ENCODE measurements around the gene EEF2K. TPM values are rescaled to one million over a fixed set of nuclear protein-coding genes. Genes with fewer than 3 reads are reported as not detected.
A peak's percentile ranks its signal among the peaks of the same experiment; 100 is the strongest.

The EEF2K gene
- total and polyA plus RNA-seq, 2 of the 13 experiments (the other 11 are each of a cell fraction or from before 2014, with no cell fraction given) = 22.0 to 23.8 TPM

DNA sequence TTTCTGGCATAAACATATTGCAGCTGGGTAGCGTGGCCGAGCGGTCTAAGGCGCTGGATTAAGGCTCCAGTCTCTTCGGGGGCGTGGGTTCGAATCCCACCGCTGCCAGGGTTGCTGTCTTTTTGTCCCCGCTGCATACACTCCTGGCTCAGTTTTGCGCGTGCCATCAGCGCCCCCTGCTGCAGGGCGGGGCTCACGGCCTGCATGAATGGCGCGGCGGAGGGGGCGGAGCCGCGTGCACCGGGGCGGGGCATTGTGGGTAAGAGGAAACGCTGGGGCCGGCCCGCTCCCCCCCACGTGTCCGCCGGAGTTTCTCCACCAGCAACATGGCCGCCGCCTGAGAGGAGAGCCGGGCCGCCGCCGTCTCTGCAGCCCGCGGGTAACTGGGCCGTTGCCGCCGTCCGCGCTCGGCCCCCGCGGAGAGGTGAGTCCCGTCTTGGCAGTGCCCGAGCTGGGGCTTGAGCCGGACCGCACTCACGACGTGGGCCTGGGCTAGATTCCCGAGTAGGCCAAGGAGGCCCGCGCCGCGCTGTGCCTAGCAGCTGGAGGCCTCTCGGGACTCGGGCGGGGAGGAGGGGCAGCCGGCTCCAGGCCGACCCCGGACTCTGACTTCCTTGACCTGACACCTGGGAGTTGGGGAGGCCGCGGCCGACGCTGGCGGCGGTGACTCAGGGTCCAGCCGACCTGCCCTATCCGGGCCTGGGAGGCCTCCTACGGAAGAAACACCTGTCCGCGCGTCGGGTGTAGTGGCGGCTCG lies 91.2 kb downstream of the EEF2K start, which contains the start of gene POLR3E (continued):
- TF ChIP-seq, protein P1, sequence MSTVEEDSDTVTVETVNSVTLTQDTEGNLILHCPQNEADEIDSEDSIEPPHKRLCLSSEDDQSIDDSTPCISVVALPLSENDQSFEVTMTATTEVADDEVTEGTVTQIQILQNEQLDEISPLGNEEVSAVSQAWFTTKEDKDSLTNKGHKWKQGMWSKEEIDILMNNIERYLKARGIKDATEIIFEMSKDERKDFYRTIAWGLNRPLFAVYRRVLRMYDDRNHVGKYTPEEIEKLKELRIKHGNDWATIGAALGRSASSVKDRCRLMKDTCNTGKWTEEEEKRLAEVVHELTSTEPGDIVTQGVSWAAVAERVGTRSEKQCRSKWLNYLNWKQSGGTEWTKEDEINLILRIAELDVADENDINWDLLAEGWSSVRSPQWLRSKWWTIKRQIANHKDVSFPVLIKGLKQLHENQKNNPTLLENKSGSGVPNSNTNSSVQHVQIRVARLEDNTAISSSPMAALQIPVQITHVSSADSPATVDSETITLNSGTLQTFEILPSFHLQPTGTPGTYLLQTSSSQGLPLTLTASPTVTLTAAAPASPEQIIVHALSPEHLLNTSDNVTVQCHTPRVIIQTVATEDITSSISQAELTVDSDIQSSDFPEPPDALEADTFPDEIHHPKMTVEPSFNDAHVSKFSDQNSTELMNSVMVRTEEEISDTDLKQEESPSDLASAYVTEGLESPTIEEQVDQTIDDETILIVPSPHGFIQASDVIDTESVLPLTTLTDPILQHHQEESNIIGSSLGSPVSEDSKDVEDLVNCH (CRISPR knock-in tag; IDR thresholded peaks at IDR 0.05) = peak; percentile 92
- TF ChIP-seq HNRNPUL1 (IDR thresholded peaks at IDR 0.05; ENCODE audit: low read depth, low read length) (peak; percentile 78), HES4 (CRISPR knock-in tag; IDR thresholded peaks at IDR 0.05; ENCODE audit: borderline replicate concordance) (peak; percentile 95), ZFP1 (CRISPR knock-in tag; IDR thresholded peaks at IDR 0.05) (peak; percentile 97), CHD4 (IDR thresholded peaks at IDR 0.05; ENCODE audit: borderline replicate concordance, low read length) (no peak), SMYD3 (CRISPR knock-in tag; IDR thresholded peaks at IDR 0.05) (peak; percentile 97; the same call in 1 of the 2 replicates), ARNT (IDR thresholded peaks at IDR 0.05) (no peak), PPARG (CRISPR knock-in tag; conservative IDR thresholded peaks at IDR 0.05) (peak; percentile 83), HOXA7 (CRISPR knock-in tag; IDR thresholded peaks at IDR 0.05) (no peak), KDM3A (CRISPR knock-in tag; IDR thresholded peaks at IDR 0.05; ENCODE audit: low read depth) (peak; percentile 100), AKAP8 (CRISPR knock-in tag; IDR thresholded peaks at IDR 0.05) (peak; percentile 97), ZSCAN21 (CRISPR knock-in tag; IDR thresholded peaks at IDR 0.05; ENCODE audit: borderline replicate concordance) (peak; percentile 97), ZNF761 (CRISPR knock-in tag; conservative IDR thresholded peaks at IDR 0.05) (peak; percentile 78; the same call in 1 of the 2 replicates), SSRP1 (CRISPR knock-in tag; IDR thresholded peaks at IDR 0.05) (peak; percentile 87; the same call in 1 of the 2 replicates), GTF2F1 (IDR thresholded peaks at IDR 0.05; ENCODE audit: low read length) (peak; percentile 91; the same call in 1 of the 2 replicates), FOXM1 (CRISPR knock-in tag; IDR thresholded peaks at IDR 0.05) (0 out of 2 replicates have a peak, but pooled peaks have one; percentile 7)
- TF ChIP-seq, protein P2, sequence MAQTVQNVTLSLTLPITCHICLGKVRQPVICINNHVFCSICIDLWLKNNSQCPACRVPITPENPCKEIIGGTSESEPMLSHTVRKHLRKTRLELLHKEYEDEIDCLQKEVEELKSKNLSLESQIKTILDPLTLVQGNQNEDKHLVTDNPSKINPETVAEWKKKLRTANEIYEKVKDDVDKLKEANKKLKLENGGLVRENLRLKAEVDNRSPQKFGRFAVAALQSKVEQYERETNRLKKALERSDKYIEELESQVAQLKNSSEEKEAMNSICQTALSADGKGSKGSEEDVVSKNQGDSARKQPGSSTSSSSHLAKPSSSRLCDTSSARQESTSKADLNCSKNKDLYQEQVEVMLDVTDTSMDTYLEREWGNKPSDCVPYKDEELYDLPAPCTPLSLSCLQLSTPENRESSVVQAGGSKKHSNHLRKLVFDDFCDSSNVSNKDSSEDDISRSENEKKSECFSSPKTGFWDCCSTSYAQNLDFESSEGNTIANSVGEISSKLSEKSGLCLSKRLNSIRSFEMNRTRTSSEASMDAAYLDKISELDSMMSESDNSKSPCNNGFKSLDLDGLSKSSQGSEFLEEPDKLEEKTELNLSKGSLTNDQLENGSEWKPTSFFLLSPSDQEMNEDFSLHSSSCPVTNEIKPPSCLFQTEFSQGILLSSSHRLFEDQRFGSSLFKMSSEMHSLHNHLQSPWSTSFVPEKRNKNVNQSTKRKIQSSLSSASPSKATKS (CRISPR knock-in tag; IDR thresholded peaks at IDR 0.05) = peak; percentile 90; the same call in 1 of the 2 replicates
- TF ChIP-seq, protein P3, sequence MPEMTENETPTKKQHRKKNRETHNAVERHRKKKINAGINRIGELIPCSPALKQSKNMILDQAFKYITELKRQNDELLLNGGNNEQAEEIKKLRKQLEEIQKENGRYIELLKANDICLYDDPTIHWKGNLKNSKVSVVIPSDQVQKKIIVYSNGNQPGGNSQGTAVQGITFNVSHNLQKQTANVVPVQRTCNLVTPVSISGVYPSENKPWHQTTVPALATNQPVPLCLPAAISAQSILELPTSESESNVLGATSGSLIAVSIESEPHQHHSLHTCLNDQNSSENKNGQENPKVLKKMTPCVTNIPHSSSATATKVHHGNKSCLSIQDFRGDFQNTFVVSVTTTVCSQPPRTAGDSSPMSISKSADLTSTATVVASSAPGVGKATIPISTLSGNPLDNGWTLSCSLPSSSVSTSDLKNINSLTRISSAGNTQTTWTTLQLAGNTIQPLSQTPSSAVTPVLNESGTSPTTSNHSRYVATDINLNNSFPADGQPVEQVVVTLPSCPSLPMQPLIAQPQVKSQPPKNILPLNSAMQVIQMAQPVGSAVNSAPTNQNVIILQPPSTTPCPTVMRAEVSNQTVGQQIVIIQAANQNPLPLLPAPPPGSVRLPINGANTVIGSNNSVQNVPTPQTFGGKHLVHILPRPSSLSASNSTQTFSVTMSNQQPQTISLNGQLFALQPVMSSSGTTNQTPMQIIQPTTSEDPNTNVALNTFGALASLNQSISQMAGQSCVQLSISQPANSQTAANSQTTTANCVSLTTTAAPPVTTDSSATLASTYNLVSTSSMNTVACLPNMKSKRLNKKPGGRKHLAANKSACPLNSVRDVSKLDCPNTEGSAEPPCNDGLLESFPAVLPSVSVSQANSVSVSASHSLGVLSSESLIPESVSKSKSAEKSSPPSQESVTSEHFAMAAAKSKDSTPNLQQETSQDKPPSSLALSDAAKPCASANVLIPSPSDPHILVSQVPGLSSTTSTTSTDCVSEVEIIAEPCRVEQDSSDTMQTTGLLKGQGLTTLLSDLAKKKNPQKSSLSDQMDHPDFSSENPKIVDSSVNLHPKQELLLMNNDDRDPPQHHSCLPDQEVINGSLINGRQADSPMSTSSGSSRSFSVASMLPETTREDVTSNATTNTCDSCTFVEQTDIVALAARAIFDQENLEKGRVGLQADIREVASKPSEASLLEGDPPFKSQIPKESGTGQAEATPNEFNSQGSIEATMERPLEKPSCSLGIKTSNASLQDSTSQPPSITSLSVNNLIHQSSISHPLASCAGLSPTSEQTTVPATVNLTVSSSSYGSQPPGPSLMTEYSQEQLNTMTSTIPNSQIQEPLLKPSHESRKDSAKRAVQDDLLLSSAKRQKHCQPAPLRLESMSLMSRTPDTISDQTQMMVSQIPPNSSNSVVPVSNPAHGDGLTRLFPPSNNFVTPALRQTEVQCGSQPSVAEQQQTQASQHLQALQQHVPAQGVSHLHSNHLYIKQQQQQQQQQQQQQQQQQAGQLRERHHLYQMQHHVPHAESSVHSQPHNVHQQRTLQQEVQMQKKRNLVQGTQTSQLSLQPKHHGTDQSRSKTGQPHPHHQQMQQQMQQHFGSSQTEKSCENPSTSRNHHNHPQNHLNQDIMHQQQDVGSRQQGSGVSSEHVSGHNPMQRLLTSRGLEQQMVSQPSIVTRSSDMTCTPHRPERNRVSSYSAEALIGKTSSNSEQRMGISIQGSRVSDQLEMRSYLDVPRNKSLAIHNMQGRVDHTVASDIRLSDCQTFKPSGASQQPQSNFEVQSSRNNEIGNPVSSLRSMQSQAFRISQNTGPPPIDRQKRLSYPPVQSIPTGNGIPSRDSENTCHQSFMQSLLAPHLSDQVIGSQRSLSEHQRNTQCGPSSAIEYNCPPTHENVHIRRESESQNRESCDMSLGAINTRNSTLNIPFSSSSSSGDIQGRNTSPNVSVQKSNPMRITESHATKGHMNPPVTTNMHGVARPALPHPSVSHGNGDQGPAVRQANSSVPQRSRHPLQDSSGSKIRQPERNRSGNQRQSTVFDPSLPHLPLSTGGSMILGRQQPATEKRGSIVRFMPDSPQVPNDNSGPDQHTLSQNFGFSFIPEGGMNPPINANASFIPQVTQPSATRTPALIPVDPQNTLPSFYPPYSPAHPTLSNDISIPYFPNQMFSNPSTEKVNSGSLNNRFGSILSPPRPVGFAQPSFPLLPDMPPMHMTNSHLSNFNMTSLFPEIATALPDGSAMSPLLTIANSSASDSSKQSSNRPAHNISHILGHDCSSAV (CRISPR knock-in tag; IDR thresholded peaks at IDR 0.05; ENCODE audit: borderline replicate concordance) = peak; percentile 77; the same call in 1 of the 2 replicates

Data from HepG2 (cell line).